Chondrocyte (in vitro differentiated cells): Measurements from ENCODE around the gene ZNF324. TPM values are rescaled to one million over a fixed set of nuclear protein-coding genes. Genes with fewer than 3 reads are reported as not detected.

Source experiments
- DNase-seq: peaks from one replicate; pipeline ENCODE4 v3.0.0; 2021; ENCODE audit warnings: mixed read lengths, low spot score
- H3K27ac Mint-ChIP-seq: one replicate; pipeline ENCODE4 v1.8.0; 2021; ENCODE audit warnings: mild to moderate bottlenecking, moderate library complexity, mixed read lengths; ENCODE audit not compliant: unreplicated experiment
- H3K27me3 Mint-ChIP-seq: 2 replicates; pipeline ENCODE4 v1.8.0; 2021; ENCODE audit warnings: low read depth, mixed read lengths
- H3K36me3 Mint-ChIP-seq: 2 replicates; pipeline ENCODE4 v1.8.0; 2021; ENCODE audit warnings: low read depth, mixed read lengths
- H3K4me1 Mint-ChIP-seq: 2 replicates; pipeline ENCODE4 v1.8.0; 2021; ENCODE audit warnings: low read depth, mild to moderate bottlenecking, mixed read lengths
- H3K4me3 Mint-ChIP-seq: one replicate; pipeline ENCODE4 v1.8.0; 2021; ENCODE audit warnings: mild to moderate bottlenecking, moderate library complexity, mixed read lengths; ENCODE audit not compliant: unreplicated experiment
- H3K9me3 Mint-ChIP-seq: 2 replicates; pipeline ENCODE4 v1.8.0; 2021; ENCODE audit warnings: low read depth, mixed read lengths
- CTCF ChIP-seq: fragments of 200-600 bp; sonication (generic); IDR thresholded peaks from 2 replicates; pipeline ENCODE4 v1.5.0; 2021; ENCODE audit warnings: antibody characterized with exemption, mild to moderate bottlenecking, moderate library complexity
- total RNA-seq: library from RNA; stranded (reverse); gene quantifications from 3 replicates; pipeline ENCODE4 v1.2.1, GENCODE V29; 2021

Gene ZNF324
- total RNA-seq, 1 donor from 2014 or later, result 10.8 TPM

DNA sequence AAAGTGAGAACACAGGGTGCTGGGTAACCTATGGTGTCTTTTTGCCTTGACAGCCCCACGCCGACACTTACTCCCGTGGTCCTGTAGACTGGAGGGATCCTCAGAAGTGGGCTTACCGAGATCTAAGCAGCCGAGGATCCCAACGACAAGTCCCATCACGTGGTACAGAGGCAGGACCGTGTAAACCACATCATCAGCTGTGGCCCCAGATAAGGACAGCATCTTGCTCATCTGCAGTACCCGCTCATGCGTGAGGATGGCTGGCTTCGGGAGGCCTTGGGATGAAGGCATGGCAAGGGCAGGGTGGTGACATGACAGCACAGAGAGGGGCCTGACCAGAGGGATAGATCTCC, 42.8 kb downstream of the ZNF324 start:
- Mint-ChIP-seq H3K27me3 (no peaks in the 10 kb centered on the region), H3K4me3 (no peak overlapping the region)

GRCh38 chr19:58510084-58510862, 43.4 kb downstream of the ZNF324 start:
- H3K27ac Mint-ChIP-seq, result no peak overlapping the region
- TF ChIP-seq CTCF, result no peak
- no peak for DNase-seq
- no peak overlapping the region for H3K4me3 Mint-ChIP-seq
- no peaks in the 10 kb centered on the region for H3K36me3 Mint-ChIP-seq
- H3K4me1 Mint-ChIP-seq, result peaks cover 4% of the 10 kb centered on the region
- no peaks in the 10 kb centered on the region for H3K27me3 Mint-ChIP-seq
- H3K9me3 Mint-ChIP-seq, result peaks cover 8% of the 10 kb centered on the region

More for the DNA sequence above, 42.8 kb downstream of the ZNF324 start:
- H3K36me3 Mint-ChIP-seq, result no peaks in the 10 kb centered on the region
- no peak for DNase-seq
- peaks cover under 1% of the 10 kb centered on the region for H3K4me1 Mint-ChIP-seq
- H3K27ac Mint-ChIP-seq, result no peak overlapping the region
- no peak for TF ChIP-seq CTCF
- H3K9me3 Mint-ChIP-seq, result peaks cover 8% of the 10 kb centered on the region

DNA sequence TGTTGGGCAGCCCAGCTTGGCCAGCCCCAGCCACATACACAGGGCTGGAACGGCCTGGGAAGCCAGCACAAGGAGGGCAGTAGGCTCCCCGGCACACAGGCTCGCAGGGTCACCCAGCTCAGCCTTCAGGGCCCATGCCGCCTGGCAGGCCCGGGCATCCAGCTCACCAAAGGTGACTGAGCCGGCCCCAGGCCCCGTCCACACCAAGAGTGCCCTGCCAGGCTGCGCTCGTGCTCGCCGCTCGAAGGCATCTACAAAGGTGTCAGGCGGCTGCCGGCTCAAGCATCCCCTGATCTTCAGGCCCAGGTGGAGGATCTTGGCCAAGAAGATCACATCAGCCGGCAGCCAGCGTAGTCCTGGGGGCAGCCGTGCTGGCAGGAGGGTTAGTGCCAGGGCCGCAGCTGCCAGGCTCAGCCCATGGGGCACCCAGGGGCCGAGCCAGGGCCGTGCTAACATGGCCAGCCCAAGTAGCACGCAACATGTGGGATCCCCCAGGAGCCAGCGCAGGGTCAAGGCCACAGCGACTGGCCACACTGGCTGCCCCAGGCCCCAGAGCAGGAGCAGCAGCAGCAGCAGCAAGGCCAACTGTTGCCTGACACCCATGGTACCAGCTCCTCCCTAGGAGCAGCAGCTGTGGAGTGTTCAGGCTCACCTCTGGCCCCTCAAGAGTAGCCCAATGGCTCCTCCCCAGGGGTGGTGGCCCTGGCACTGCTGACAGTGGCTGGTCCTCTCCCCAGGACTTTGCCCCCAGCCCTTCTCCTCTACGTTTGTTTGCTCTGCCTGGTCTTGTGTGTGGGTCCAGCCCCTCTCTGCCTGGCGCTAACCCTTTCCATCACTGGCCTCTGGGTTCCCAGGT, 44.7 kb downstream of the ZNF324 start, which contains the start of gene SLC27A5:
SLC27A5 (minus strand) TSS at position 640 of the 856 bp plus-strand sequence; CDS start at position 603, 37 bp downstream.
- Mint-ChIP-seq H3K36me3 (peaks cover 3% of the 10 kb centered on the region), H3K9me3 (peaks cover 8% of the 10 kb centered on the region), H3K27ac (peak within 1 kb of the TSS; percentile 59), H3K27me3 (no peaks in the 10 kb centered on the region), H3K4me3 (no peak within 1 kb of the TSS), H3K4me1 (peaks cover 14% of the 10 kb centered on the region)
- TF ChIP-seq CTCF, result no peak
- DNase-seq, result no peak

GRCh38 chr19:58513213-58513693, 46.4 kb downstream of the ZNF324 start:
- no peak for DNase-seq
- TF ChIP-seq CTCF, result no peak
- H3K27me3 Mint-ChIP-seq, result no peaks in the 10 kb centered on the region
- H3K36me3 Mint-ChIP-seq, result peaks cover 5% of the 10 kb centered on the region
- H3K4me1 Mint-ChIP-seq, result peaks cover 25% of the 10 kb centered on the region
- no peaks in the 10 kb centered on the region for H3K9me3 Mint-ChIP-seq
- H3K4me3 Mint-ChIP-seq, result no peak overlapping the region
- no peak overlapping the region for H3K27ac Mint-ChIP-seq
